Middle frontal gyrus (tissue), 1 donor: ENCODE results near the gene MSH5.
"Not testable (repeated sequence)": the region's sequence is repeated elsewhere in the genome, so short reads cannot be mapped to it uniquely, and the experiment has no call there.

Experiments used
- DNase-seq: peaks from one replicate; pipeline ENCODE4 v3.0.0-alpha.2; 2015; ENCODE audit warnings: low spot score; ENCODE audit errors: extremely low spot score

The MSH5 gene

GRCh38 chr6:31739639-31740396, at the start of gene MSH5:
Gene MSH5, plus strand, starts transcription at chr6:31740005. Its CDS starts 462 bp downstream, at chr6:31740467.
- DNase-seq, result peak; percentile 99

GRCh38 chr6:31690231-31691077, 49.4 kb upstream of the MSH5 start:
- DNase-seq, result no peak

GRCh38 chr6:31691078-31691463, 48.7 kb upstream of the MSH5 start:
- no peak for DNase-seq

GRCh38 chr6:31691564-31692108, 48.2 kb upstream of the MSH5 start:
- no peak for DNase-seq

- no peak for DNase-seq
These were observed 47.5 kb upstream of the MSH5 start for GRCh38 chr6:31692353-31692752.

GRCh38 chr6:31692886-31693285, 46.9 kb upstream of the MSH5 start:
- DNase-seq, result no peak

GRCh38 chr6:31693535-31693934, 46.3 kb upstream of the MSH5 start:
- no peak for DNase-seq

- no peak for DNase-seq
These were observed 42.2 kb upstream of the MSH5 start for GRCh38 chr6:31697555-31697954.

GRCh38 chr6:31700740-31701401, 38.9 kb upstream of the MSH5 start:
- no peak for DNase-seq

GRCh38 chr6:31701666-31702404, 38.0 kb upstream of the MSH5 start:
- DNase-seq, result no peak

GRCh38 chr6:31702405-31702818, 37.4 kb upstream of the MSH5 start:
- DNase-seq, result no peak

- DNase-seq, result peak; percentile 95
These were observed 36.7 kb upstream of the MSH5 start, which contains the start of gene ABHD16A for GRCh38 chr6:31702819-31703716. Gene ABHD16A, minus strand, starts transcription at chr6:31703324. Its CDS starts 43 bp downstream, at chr6:31703281.

- no peak for DNase-seq
These were observed 33.9 kb upstream of the MSH5 start for GRCh38 chr6:31705931-31706330.

GRCh38 chr6:31706599-31706998, 33.2 kb upstream of the MSH5 start, which contains the start of gene LY6G6F:
Gene LY6G6F, plus strand, starts transcription at chr6:31706866. Its CDS starts 41 bp downstream, at chr6:31706907.
- DNase-seq, result no peak

- DNase-seq, result no peak
These were observed 32.1 kb upstream of the MSH5 start for GRCh38 chr6:31707701-31708100.

- no peak for DNase-seq
These were observed 31.6 kb upstream of the MSH5 start for GRCh38 chr6:31708224-31708623.

- DNase-seq, result not testable (repeated sequence)
These were observed 30.6 kb upstream of the MSH5 start for GRCh38 chr6:31709157-31709556.

- DNase-seq, result no peak
These were observed 29.1 kb upstream of the MSH5 start for GRCh38 chr6:31710523-31711219.

- DNase-seq, result no peak
These were observed 28.6 kb upstream of the MSH5 start for GRCh38 chr6:31711233-31711632.
